Effector memory CD8-positive, alpha-beta T cell (primary cell): ENCODE measurements around the gene METRN.

ENCODE experiments used
- ATAC-seq: fragments of 150-1000 bp; cut with Tn5 transposase; replicated peaks from 2 replicates; pipeline ENCODE4 v1.10.0; 2021; ENCODE audit warnings: mild to moderate bottlenecking, moderate library complexity
- DNase-seq, 3 experiments: peaks; one replicate each; pipeline ENCODE4 v3.0.0; 2021
- H3K27ac Mint-ChIP-seq, 2 donors: one replicate each; pipeline ENCODE4 v1.8.0; 2022; ENCODE audit warnings: mild to moderate bottlenecking in 2 of 2, mixed read lengths in 2 of 2, moderate library complexity in 2 of 2
- H3K27me3 Mint-ChIP-seq, 2 donors: one replicate each; pipeline ENCODE4 v1.8.0; 2022; ENCODE audit warnings: mixed read lengths in 2 of 2
- H3K36me3 Mint-ChIP-seq: one replicate; pipeline ENCODE4 v1.8.0; 2022; ENCODE audit warnings: mild to moderate bottlenecking, moderate library complexity, mixed read lengths; ENCODE audit not compliant: insufficient read depth
- H3K4me1 Mint-ChIP-seq, 2 donors: one replicate each; pipeline ENCODE4 v1.8.0; 2022; ENCODE audit warnings: low read depth in 2 of 2, mixed read lengths in 2 of 2
- H3K4me3 Mint-ChIP-seq, 2 donors: one replicate each; pipeline ENCODE4 v1.8.0; 2022; ENCODE audit warnings: mild to moderate bottlenecking in 2 of 2, mixed read lengths in 2 of 2, moderate library complexity in 2 of 2
- H3K9me3 Mint-ChIP-seq, 2 donors: one replicate each; pipeline ENCODE4 v1.8.0; 2022; ENCODE audit warnings: mixed read lengths in 2 of 2

The METRN gene

DNA sequence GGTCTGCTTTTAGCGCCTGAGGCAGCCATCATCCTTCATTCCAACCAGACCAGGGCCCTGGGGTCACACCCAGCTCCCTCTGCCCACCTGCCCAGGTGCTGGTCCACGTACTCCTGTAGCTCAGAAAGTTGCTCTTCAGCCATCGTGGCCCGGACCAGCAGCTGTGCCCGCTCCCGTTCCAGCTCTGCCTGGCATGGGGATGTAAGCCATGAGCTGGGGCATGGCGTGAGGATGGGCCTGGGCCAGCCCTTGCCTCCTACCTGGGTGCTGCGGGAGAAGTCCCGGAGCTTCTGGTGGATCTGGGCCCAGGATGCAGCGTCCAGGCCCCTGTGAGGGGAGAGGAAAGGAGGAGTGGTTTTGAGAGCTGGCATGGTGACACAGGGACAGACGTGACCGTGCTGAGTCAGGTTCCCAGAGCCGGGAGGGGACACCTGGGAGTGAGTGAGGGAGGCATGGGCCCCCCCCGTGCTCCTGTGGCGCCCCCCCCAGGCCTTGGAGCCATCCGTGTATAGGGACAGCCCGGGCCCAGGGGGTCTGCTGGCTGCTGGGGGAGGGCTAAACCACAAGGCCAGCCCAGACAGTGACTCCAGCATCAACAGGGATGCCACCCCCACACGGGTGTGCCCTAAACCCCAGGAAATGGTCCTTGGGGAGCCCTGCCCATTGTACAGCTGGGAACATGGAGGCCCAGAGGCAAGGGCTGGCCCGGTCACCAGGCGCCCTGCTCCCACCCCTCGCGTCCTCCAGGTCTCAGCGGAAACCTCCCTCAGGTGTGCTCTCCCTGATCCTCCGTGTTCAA is 8.1 kb downstream of the METRN start:
- H3K36me3 Mint-ChIP-seq: peaks cover 25% of the 10 kb centered on the region
- H3K9me3 Mint-ChIP-seq: no peaks in the 10 kb centered on the region
- DNase-seq (no peak), ATAC-seq (no peak)
- H3K27me3 Mint-ChIP-seq: no peaks in the 10 kb centered on the region
- H3K27ac Mint-ChIP-seq: peak overlapping the region; percentile 49 to 83
- H3K4me3 Mint-ChIP-seq: peak overlapping the region; percentile 45 to 81
- H3K4me1 Mint-ChIP-seq: peaks cover 15 to 19% of the 10 kb centered on the region in 2 donors

DNA sequence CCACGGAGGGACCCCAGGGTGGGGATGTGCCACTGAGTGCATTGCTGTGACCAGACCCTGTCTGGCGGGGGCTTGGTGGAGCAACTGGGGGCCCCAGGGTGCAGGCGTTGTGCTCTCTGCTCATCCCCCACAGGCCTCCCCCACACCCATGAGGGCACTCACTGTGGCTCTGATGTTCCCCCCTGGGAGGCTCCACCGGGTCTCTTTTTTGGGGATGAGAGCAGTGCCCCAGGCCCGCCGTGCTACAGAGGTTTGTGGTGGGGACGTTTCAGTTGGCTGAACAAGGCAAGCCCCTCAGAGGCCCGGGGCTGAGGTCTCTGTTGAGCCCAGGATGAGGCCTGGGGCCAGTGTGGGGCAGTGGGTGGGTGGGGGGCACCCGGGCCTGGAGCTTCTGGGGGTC is 8.8 kb downstream of the METRN start:
- no peaks in the 10 kb centered on the region for H3K27me3 Mint-ChIP-seq
- peak overlapping the region in 1 of 2 donors; percentile 42 for H3K4me3 Mint-ChIP-seq
- no peak for DNase-seq
- peaks cover 15 to 19% of the 10 kb centered on the region in 2 donors for H3K4me1 Mint-ChIP-seq
- H3K36me3 Mint-ChIP-seq: peaks cover 30% of the 10 kb centered on the region
- no peaks in the 10 kb centered on the region for H3K9me3 Mint-ChIP-seq
- H3K27ac Mint-ChIP-seq: peak overlapping the region in 1 of 2 donors; percentile 62
- ATAC-seq: no peak

DNA sequence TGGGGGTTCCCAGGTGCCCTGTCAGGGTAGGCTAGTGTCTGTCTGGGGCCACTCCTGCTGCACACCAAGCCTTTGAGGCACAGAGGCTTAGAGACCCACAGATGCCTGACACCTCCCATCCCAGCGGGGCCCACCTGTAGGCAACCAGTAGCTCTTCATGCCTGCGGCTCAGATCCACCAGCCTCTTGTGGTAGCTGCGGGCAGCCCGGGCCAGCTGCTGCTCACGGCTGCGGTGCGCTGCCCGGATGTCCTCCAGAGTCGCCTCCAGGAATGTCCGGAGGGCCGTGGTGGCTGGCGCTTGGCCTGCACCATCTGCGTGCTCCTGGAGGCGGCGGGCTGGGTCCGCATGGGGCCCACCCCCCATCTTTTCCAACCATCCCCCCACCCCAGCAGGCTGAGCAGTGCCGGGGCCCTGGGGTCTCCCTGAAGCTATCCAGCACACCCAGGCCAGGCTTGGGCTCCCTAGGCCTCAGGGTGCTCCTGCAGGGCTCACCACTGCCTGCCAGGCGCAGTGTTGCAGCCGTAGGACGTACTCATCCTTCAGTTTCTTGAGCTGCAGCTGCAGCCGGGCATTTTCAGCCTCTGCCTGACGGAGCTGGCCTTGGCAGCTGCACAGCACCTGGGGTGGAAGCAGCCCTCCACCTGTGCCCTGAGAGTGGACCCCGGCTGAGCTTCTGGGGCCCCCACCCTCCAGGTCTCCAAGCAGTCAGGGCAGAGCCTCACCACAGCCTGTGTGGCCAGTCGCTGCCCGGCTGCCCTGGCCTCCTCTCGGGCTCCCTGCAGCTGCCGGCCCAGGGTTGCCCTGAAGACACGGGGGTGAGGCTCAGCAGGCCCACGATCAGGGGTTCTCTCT is 9.5 kb downstream of the METRN start:
- no peak for ATAC-seq
- peak overlapping the region in 1 of 2 donors; percentile 62 for H3K27ac Mint-ChIP-seq
- H3K9me3 Mint-ChIP-seq: no peaks in the 10 kb centered on the region
- H3K36me3 Mint-ChIP-seq: peaks cover 34% of the 10 kb centered on the region
- H3K4me3 Mint-ChIP-seq: no peak overlapping the region
- no peak for DNase-seq
- H3K27me3 Mint-ChIP-seq: no peaks in the 10 kb centered on the region
- peaks cover 10 to 15% of the 10 kb centered on the region in 2 donors for H3K4me1 Mint-ChIP-seq

DNA sequence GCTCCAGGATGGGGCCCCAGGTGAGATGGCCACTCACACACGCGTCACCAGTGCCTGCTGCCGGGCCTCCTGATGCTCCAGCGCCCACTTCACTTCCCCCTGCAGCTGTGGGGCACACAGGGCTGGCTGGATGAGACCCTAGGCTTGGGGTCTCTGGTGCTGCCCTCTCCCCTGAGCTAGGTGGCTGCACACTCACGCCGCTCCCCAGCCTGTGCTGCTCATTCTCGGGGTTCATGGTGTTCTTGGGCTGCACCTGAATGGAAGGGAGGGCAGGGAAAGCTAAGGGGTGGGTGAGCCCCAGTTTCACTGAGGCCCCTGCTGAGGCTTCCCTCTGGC is 10.1 kb downstream of the METRN start:
- H3K4me3 Mint-ChIP-seq: peak overlapping the region in 1 of 2 donors; percentile 80
- H3K27me3 Mint-ChIP-seq: no peaks in the 10 kb centered on the region

DNA sequence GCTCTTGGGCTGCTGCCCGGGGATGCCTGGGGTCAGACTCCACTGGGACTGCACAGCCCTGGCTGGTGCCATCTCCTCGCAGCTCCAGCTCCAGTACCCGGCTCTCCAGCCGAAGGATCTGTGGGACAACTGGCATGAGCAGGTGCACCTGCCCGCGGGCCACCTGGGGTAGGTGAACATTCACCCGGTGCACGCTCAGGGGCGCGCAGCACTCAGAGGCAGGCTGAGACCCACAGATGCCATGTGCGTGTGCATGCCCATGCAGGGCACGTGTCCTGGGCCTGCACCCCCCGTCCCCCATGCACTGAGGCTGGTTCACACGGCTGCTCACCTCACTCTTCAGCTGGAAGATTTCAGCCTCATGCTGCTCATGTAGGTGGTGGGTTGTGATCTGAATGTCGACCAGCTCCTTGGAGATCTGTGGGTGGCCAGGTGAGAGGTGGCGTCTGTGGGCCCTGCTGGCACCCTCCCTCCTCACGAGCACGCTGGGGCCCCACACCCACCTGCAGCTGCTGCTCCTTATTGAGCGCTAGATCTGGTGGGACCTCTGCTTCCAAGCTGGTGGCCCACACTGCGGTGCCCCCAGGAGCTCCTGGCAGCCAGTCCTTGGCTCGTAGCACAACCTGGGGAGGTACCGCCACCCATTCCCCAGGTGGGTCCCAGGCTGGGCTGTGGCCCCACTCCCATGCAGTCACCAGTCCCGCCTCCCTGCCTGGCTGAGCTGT is 10.7 kb downstream of the METRN start:
- H3K9me3 Mint-ChIP-seq: no peaks in the 10 kb centered on the region
- peak overlapping the region in 1 of 2 donors; percentile 73 for H3K27ac Mint-ChIP-seq
- DNase-seq: no peak
- H3K27me3 Mint-ChIP-seq: no peaks in the 10 kb centered on the region
- no peak for ATAC-seq
- H3K4me1 Mint-ChIP-seq: peaks cover 3 to 11% of the 10 kb centered on the region in 2 donors
- H3K36me3 Mint-ChIP-seq: peaks cover 32% of the 10 kb centered on the region
- H3K4me3 Mint-ChIP-seq: peak overlapping the region in 1 of 2 donors; percentile 80

More for the DNA sequence above, 10.1 kb downstream of the METRN start:
- Mint-ChIP-seq H3K9me3 (no peaks in the 10 kb centered on the region), H3K36me3 (peaks cover 38% of the 10 kb centered on the region), H3K27ac (peak overlapping the region in 1 of 2 donors; percentile 20), H3K4me1 (peaks cover 9 to 15% of the 10 kb centered on the region in 2 donors)
- ATAC-seq: no peak
- no peak for DNase-seq

DNA sequence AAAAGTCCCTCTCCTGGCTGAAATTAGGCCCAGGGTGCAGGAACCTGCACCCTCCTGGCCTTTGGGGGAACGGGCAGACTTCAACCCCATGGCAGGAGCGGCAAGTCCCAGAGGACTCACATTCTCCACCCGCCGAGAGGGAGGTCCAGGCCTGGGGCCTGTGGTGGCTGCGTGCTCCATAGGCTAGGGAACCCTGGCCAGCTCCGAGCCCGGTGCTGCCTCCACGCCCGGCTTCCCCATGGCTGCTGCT is 11.2 kb downstream of the METRN start:
- peaks cover 3 to 11% of the 10 kb centered on the region in 2 donors for H3K4me1 Mint-ChIP-seq
- ATAC-seq (no peak), DNase-seq (no peak)
- no peaks in the 10 kb centered on the region for H3K9me3 Mint-ChIP-seq
- peak overlapping the region; percentile 72 to 80 for H3K4me3 Mint-ChIP-seq
- H3K27ac Mint-ChIP-seq: peak overlapping the region in 1 of 2 donors; percentile 73
- no peaks in the 10 kb centered on the region for H3K27me3 Mint-ChIP-seq
- peaks cover 34% of the 10 kb centered on the region for H3K36me3 Mint-ChIP-seq

DNA sequence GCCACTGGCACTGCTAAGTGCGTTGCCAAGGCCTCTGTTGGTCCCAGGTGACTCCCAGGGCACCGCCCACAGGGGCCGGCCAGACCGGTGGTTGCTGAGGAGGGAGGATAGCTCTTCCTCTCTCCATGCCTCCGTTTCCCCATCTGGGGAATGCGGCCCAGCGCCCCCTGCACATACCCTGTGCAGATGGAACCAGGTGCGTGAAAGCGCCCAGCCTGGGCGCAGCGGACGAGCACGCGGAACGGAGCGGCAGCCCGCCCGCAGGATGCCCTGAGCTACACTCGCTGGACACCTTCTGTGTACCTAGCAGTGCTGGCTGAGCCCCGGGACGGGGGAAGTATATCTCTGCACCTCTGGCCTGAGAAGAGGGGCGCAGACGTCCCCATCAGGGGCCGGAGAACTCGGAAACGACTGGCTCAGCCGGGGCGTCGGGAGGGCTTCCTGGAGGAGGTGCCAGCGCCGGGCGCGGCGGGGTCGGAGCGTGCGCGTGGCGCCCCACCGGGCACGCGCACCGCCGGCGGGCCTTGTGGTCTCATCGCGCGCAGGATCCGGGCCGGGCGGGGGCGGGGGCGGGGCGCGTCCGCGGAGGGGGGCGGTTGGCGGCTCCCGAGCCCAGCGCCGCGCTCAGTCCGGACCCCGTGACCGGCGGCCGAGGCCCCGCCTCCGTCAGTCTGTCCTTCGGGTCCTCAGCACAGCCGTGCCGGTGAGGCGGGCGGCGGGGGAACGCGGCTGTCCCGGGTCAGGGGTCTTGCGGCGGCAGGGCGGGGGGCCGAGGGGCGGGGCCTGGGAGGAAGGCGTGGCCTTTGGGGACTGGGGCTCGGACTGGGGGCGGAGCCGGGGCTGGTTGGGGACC is 11.7 kb downstream of the METRN start, which contains the start of the genes CCDC78 and HAGHL:
TSS of gene CCDC78 (minus strand) at position 6 of the 853 bp plus-strand sequence. CDS start 76 bp downstream, outside the sequence.
TSS of gene HAGHL (plus strand) at position 669 of the 853 bp plus-strand sequence. CDS start 404 bp downstream, outside the sequence.
- peak within 1 kb of the TSS in 1 of 2 donors; percentile 73 for H3K27ac Mint-ChIP-seq
- H3K36me3 Mint-ChIP-seq: peaks cover 32% of the 10 kb centered on the region
- DNase-seq: peak in 2 of 3 experiments; percentile 51 to 54
- ATAC-seq: peak; percentile 31
- H3K9me3 Mint-ChIP-seq: no peaks in the 10 kb centered on the region
- H3K27me3 Mint-ChIP-seq: no peaks in the 10 kb centered on the region
- H3K4me1 Mint-ChIP-seq: peaks cover 3 to 11% of the 10 kb centered on the region in 2 donors
- H3K4me3 Mint-ChIP-seq: peak within 1 kb of the TSS; percentile 72 to 80

DNA sequence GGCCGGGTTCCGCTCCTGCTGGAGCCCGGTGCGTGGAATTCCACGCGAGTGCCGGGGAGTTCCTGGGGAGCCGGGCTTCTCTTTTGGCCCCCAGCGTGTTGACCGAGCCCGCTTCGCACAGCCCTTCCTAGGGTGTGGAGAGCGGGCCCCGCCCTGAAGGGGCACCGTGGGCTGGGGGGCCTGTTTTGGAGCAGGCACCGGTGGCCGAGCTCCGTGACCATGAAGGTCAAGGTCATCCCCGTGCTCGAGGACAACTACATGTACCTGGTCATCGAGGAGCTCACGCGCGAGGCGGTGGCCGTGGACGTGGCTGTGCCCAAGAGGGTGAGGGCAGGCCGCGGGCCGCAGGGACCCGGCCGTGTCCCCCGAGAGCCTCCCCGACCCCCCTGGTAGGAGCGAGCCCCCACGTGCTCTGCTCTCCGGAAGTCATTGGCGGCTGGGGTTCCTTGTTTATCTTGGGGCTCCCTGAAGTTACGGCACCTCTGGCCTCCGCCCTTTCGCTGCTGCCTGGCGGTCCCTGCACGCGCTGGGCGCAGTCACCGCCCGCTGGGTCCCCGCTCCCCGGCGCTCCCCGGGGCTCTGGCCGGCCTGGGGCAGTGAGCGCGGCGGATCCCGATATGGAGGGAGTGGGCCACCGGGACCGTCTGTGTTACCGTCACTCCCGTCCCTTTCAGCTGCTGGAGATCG is 12.5 kb downstream of the METRN start:
- Mint-ChIP-seq H3K4me1 (peaks cover 0 to 8% of the 10 kb centered on the region in 2 donors), H3K9me3 (no peaks in the 10 kb centered on the region), H3K36me3 (peaks cover 30% of the 10 kb centered on the region), H3K4me3 (peak overlapping the region; percentile 59 to 80), H3K27ac (no peak overlapping the region), H3K27me3 (no peaks in the 10 kb centered on the region)
- DNase-seq (no peak), ATAC-seq (peak; percentile 19)

DNA sequence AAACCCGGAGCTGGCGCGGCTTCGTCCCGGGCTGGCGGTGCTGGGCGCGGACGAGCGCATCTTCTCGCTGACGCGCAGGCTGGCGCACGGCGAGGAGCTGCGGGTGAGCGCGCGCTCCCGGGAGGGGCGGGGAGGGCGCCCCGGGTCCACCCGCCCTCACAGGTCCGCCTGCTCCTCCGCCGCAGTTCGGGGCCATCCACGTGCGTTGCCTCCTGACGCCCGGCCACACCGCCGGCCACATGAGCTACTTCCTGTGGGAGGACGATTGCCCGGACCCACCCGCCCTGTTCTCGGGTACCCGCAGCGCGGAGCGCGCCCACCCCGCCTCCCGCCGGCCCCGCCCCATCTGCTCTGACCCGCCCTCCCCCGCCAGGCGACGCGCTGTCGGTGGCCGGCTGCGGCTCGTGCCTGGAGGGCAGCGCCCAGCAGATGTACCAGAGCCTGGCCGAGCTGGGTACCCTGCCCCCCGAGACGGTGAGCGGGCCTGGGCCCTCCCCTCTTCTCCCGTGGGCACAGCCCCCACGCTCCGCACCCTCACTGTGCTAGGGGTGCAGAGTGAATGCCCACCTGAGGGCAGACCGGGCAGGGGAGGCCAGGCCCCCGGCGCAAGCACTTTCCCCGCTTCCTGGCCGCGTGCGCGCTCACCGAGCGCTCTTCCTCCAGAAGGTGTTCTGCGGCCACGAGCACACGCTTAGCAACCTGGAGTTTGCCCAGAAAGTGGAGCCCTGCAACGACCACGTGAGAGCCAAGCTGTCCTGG is 13.4 kb downstream of the METRN start:
- peak; percentile 70 to 80 (median 70) for DNase-seq
- H3K27me3 Mint-ChIP-seq: no peaks in the 10 kb centered on the region
- H3K9me3 Mint-ChIP-seq: no peaks in the 10 kb centered on the region
- peak; percentile 78 for ATAC-seq
- peak overlapping the region; percentile 57 to 80 for H3K4me3 Mint-ChIP-seq
- peaks cover 35% of the 10 kb centered on the region for H3K36me3 Mint-ChIP-seq
- H3K27ac Mint-ChIP-seq: no peak overlapping the region
- H3K4me1 Mint-ChIP-seq: peaks cover 0 to 6% of the 10 kb centered on the region in 2 donors

DNA sequence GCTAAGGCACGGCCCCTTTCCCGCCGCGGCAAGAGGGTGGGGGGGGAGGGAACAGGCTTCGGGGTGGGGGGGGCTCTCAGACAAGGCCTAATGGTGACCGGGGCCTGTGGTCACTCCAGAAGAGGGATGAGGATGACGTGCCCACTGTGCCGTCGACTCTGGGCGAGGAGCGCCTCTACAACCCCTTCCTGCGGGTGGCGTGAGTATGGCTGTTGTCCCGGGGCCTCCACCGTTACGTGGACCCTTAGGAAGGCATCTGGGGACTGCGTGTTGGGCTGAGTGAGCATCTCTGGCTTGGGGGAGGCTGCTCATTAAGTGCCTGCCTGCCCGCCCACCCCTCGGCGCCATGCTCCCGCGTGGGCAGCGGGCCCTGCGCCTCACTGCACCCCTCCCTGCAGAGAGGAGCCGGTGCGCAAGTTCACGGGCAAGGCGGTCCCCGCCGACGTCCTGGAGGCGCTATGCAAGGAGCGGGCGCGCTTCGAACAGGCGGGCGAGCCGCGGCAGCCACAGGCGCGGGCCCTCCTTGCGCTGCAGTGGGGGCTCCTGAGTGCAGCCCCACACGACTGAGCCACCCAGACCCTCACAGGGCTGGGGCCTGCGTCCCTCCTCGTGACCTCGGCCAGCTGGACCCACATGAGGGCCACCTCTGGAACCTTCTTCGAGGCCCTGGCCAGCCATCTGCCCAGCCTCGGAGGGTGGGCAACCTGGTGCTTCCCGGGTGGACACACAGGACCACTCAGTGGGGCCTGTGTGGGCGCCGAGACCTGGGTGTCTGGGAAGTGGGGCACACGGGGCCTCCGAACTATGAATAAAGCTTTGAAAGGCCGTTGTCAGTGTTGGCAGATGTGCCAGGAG is 14.2 kb downstream of the METRN start:
- Mint-ChIP-seq H3K9me3 (no peaks in the 10 kb centered on the region), H3K4me3 (peak overlapping the region; percentile 57 to 80), H3K4me1 (peaks cover 0 to 6% of the 10 kb centered on the region in 2 donors), H3K27me3 (no peaks in the 10 kb centered on the region), H3K36me3 (peaks cover 35% of the 10 kb centered on the region), H3K27ac (no peak overlapping the region)
- ATAC-seq: no peak
- DNase-seq: no peak
